ENCODE results near the gene MRPS18A.

DNA sequence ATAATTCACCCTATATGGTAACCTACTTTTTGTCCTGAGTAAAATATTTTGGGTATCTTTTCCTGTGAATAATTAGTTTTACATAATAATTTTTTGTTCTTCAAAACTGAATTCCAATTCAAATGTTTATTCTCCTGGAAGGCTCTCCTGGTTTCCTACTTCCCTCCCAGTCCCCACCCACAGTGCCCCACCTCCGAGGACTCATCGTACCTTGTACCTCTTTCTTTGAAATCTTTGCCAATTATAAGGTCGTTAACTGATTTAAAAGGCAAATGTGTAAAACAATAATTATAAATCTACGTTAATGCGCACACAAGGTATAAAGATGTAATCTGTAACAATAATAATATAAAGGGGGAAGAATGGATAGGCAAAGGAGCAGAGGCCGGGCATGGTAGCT lies 41.9 kb upstream of the MRPS18A start:
- TF ChIP-seq, protein P1, sequence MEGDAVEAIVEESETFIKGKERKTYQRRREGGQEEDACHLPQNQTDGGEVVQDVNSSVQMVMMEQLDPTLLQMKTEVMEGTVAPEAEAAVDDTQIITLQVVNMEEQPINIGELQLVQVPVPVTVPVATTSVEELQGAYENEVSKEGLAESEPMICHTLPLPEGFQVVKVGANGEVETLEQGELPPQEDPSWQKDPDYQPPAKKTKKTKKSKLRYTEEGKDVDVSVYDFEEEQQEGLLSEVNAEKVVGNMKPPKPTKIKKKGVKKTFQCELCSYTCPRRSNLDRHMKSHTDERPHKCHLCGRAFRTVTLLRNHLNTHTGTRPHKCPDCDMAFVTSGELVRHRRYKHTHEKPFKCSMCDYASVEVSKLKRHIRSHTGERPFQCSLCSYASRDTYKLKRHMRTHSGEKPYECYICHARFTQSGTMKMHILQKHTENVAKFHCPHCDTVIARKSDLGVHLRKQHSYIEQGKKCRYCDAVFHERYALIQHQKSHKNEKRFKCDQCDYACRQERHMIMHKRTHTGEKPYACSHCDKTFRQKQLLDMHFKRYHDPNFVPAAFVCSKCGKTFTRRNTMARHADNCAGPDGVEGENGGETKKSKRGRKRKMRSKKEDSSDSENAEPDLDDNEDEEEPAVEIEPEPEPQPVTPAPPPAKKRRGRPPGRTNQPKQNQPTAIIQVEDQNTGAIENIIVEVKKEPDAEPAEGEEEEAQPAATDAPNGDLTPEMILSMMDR (IDR thresholded peaks at IDR 0.05): no peak
- TF ChIP-seq POLR2A (IDR thresholded peaks at IDR 0.05): no peak

Data from lower leg skin (tissue), 3 donors.